NCI-H1105 (cell line): Measurements from ENCODE around the gene GATC.
"Not testable (repeated sequence)": the region's sequence is repeated elsewhere in the genome, so short reads cannot be mapped to it uniquely, and the experiment has no call there.

ENCODE experiments used
- DNase-seq: peaks from one replicate; lab custom pipeline; 2025; lab: John Stamatoyannopoulos, UW

GATC gene

GRCh38 chr12:120437735-120438494 lies 8.3 kb upstream of the GATC start, which contains the start of gene COX6A1:
TSS of gene COX6A1 (plus strand) at chr12:120438113. CDS start at chr12:120438127, 14 bp downstream.
- peak; percentile 100 for DNase-seq

GRCh38 chr12:120438495-120439198 lies 7.6 kb upstream of the GATC start:
- DNase-seq: no peak

DNA sequence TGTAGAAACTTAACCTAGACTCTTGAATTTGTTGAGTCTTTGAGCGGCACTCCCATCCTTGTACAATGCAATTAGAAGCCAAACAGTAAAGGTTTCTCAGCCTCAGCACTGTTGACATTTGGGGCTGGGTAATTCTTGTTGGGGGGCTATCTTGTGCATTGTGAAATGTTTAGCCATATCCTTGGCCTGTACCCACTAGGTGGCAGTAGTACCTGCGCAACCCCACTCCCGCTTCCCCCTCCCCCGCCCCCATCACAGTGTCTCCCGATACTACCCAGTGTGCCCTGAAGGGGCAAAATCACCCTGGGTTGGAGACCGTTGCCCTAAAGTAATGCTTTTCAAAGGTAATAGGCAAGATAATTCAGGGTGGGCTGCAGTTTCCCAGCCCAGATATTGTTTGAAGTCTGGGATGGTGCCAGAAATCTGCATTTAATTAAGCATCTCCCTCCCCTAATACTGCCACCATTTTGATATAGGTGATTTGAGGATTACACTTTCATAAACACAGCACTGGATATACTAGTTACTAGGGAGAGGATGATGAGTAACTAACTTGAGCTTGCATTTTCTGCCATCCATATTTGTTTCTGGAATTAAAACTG lies 6.5 kb upstream of the GATC start:
- DNase-seq: peak; percentile 56

GRCh38 chr12:120444676-120445075 lies 1.6 kb upstream of the GATC start:
- no peak for DNase-seq

- not testable (repeated sequence) for DNase-seq
Measured at GRCh38 chr12:120446844-120447178, 567 bp downstream of the GATC start.

- DNase-seq: no peak
Measured at GRCh38 chr12:120447992-120448391, 1.7 kb downstream of the GATC start.

GRCh38 chr12:120452524-120452923 lies 6.3 kb downstream of the GATC start:
- not testable (repeated sequence) for DNase-seq

- no peak for DNase-seq
Measured at GRCh38 chr12:120453060-120453750, 7.0 kb downstream of the GATC start.

GRCh38 chr12:120453977-120454376 lies 7.7 kb downstream of the GATC start:
- DNase-seq: no peak

DNA sequence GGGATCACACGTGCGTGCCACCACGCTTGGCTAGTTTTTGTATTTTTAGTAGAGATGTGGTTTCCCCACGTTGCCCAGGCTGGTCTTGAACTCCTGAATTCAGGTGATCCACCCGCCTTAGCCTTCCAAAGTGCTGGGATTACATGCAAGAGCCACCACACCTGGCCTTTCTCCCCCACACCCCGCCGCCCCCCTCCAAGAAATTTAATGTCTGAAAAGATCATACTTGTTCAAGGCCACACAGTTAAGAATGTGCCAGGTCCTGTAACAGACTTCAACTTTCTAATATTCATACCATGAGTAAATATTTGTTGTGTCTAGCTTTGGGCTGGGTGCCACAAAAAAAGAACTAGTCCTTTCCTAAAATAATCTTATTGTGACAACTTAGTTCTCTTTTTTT lies 9.1 kb downstream of the GATC start:
- no peak for DNase-seq

- no peak for DNase-seq
Measured at GRCh38 chr12:120457133-120457532, 10.9 kb downstream of the GATC start.

- DNase-seq: no peak
Measured at GRCh38 chr12:120460157-120460556, 13.9 kb downstream of the GATC start.

DNA sequence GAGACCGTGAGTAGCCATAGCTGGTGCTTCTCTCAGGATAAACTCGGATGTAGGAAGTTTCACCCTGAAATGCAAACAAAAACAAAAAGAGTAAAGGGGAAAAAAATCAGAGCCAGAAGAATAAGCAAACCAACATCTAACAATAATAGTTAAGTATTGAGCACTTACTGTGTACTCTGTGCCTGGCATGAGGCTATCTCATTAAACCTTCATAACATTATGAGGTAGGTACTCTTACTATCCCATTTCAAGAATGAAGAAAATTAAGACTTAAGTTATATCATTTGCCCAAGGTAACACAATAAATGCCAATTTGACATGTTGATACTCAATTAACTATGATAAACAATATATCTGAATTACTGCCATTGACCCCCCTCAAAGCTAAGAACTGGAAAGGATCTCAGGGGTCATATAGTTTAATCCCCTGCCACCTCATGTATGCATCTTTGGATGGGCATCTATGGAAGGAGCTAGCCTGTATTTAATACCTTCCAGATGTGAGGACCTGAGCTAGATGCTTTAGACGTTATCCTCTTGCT lies 15.9 kb downstream of the GATC start:
- DNase-seq: no peak

DNA sequence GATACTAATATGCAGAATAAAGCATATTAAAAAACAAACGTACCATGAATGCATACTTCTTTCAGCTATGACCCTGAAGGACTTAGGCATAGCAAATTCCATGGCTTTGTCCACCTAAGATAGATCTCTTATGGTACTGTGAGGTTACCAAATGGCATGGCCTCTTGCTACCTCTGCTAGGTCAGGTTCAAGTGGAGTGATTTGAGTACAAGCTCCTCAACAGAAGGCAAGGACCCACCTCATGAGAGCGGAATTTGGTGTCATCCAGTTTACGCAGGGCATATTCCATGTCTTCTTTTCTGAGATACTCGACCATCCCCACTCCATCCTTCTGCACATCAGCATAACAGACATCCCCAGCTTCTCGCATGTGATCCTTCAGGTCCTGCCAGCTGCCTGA lies 17.5 kb downstream of the GATC start:
- no peak for DNase-seq

- DNase-seq: no peak
Measured at GRCh38 chr12:120465756-120466155, 19.5 kb downstream of the GATC start.

DNA sequence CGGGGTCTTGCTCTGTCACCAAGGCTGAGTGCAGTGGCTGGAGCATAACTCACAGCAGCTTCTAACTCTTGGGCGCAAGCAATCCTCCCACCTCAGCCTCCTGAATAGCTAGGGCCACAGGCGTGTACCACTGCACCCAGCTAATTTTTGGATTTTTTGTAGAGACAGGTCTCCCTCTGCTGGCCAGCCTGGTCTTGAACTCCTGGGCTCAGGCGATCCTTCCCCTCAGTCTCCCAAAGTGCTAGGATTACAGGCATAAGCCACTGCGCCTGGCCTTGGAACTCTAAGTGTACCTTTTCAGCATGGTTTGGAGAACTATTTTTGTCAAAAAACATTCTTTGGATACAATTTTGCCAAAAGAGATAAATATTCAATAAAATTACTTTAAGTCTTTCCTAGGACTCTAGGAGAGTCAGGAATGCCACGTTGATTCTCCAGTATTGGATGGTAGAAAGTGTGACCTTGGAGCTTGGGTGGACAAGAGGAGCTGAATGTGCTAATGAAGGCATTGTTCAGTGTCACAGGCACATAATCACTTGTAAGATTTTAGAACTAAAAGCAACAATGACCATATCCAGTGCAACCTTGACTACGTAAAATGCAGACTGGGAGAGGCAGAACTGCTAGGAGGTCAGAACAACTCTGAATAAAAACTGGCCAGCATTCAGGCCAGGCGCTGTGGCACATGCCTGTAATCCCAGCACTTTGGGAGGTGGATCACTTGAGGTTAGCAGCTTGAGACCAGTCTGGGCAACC lies 20.5 kb downstream of the GATC start:
- peak; percentile 21 for DNase-seq

- DNase-seq: no peak
Measured at GRCh38 chr12:120467439-120467838, 21.2 kb downstream of the GATC start.

- DNase-seq: no peak
Measured at GRCh38 chr12:120468325-120468820, 22.1 kb downstream of the GATC start.

DNA sequence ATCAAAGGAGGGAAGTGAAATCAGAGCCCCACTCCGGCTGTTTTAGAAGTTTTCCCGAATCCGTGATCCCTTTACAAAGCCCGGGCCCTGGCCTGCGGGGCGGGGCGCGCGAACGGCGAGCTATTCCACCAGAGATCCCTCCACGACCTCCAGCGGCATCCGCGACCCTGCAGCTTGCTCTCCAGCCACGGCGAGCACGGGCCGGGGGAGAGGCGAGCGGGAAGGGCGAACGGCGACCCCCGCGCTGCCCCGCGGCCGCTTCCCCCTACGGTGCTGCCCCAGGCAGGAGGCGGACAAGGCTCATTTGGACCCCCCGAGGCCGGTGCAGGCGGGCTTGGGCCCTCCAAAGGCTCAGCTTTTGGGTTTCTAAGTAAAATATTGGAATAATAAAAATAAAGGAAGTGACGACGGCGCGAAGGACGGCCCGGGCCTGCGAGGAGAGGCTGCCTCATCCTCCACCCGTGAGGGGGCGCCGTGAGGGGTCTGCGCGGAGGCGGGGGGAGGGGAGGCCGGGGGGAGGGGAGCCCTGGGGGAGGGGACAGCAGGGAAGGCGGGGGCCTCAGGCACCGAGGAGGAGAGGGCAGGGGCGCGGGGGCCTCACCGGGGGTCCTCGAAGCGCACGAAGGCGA lies 22.7 kb downstream of the GATC start:
- peak; percentile 57 for DNase-seq

DNA sequence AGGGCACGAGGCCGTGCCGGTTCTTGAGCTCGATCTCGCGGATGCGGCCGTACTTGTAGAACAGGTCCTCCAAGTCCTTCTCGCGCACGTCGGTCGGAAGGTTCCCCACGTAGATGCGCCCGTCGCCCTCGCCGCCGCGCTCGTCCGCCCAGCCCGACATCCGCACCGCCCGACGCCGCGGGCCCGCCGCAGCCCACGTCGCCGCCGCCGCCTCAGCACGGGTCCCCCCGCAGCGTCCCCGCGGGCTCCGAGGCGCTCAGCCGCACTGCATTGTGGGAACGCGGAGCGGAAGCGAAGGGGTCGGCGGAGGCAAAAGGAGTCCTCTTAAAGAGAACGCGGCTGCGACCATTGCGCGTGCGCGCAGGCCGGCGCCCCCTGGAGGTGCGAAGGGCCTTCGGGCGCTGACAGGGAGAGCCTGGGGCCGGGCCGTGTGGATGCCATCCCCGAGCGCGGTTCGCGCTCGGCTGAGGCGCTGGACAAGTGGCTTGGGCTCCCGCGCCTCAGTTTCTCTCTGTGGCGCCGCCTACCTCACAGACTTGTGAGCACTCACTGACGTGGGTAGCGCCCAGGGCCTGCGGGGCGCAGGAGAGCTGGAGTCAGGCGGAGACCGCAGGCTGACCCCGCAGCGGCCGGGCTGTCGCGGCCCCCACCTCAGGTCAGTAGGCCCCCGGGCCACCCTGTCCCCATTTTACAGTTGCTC lies 23.4 kb downstream of the GATC start, which contains the start of gene SRSF9:
TSS of gene SRSF9 (minus strand) at position 299 of the 700 bp plus-strand sequence. CDS start at position 160, 139 bp downstream.
- peak; percentile 96 for DNase-seq
